Measurements from ENCODE around the gene TIMM10.
"Not testable (repeated sequence)": the region's sequence is repeated elsewhere in the genome, so short reads cannot be mapped to it uniquely, and the experiment has no call there.

The TIMM10 gene

GRCh38 chr11:57544566-57544965 is 14.0 kb upstream of the TIMM10 start:
- no peak overlapping the region for H3K4me3 ChIP-seq (ENCODE audit: low read depth, low read length)
- DNase-seq (ENCODE audit: low read depth): no peak

DNA sequence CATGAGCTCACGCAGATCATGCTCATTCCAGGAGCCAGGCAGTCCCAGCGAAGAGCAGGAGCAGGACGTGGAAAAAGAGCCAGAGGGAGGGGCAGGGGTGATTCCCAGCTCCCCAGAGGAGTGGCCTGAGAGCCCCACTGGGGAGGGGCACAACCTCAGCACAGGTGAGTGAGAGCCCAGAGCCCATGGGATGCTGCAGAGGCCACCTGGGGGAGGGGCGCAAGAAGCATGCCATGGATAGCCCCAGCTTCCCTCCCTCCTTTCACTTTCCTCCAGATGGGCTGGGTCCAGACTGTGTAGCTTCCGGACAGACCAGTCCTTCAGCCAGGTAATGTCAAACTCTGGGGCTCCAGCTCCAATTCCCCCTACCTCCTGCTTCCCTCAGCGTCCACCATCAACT is 13.0 kb upstream of the TIMM10 start:
- no peak overlapping the region for H3K4me3 ChIP-seq (ENCODE audit: low read depth, low read length)

DNA sequence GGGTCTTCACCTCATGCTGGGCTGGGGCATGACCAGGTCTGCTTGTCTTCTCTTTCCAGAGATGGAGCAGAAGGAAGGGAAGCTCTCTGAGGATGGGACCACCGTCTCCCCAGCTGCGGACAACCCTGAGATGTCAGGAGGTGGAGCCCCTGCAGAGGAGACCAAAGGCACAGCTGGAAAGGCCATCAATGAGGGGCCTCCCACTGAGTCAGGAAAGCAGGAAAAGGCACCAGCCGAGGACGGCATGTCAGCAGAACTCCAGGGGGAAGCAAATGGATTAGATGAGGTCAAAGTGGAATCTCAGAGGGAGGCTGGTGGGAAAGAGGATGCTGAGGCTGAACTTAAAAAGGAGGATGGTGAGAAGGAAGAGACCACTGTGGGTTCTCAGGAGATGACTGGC is 12.0 kb upstream of the TIMM10 start:
- no peak overlapping the region for H3K4me3 ChIP-seq (ENCODE audit: low read depth, low read length)
- DNase-seq (ENCODE audit: low read depth): no peak

More for the DNA sequence above, 13.0 kb upstream of the TIMM10 start:
- DNase-seq (ENCODE audit: low read depth): no peak

GRCh38 chr11:57541169-57541568 is 10.6 kb upstream of the TIMM10 start:
- no peak for DNase-seq (ENCODE audit: low read depth)

DNA sequence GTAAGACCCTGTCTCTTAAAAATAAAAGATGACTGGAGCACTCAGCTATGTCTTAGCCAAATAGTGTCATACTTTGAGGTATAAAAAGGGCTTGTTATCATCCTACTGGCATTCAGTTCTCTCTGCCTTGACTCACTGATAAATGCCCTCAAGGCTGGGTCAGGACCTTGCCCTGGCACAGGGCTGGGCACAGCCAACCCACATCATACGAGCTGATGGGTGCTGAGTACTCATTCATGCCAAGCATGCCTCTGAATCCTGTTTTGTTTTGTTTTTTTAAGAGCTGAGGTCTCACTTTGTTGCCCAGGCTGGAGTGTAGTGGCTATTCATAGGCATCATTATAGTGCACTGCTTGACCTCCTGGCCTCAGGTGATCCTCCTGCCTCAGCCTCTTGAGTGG is 8.8 kb upstream of the TIMM10 start:
- no peak for DNase-seq (ENCODE audit: low read depth)

More at GRCh38 chr11:57541169-57541568, 10.6 kb upstream of the TIMM10 start:
- H3K4me3 ChIP-seq (ENCODE audit: low read depth, low read length): no peak overlapping the region

DNA sequence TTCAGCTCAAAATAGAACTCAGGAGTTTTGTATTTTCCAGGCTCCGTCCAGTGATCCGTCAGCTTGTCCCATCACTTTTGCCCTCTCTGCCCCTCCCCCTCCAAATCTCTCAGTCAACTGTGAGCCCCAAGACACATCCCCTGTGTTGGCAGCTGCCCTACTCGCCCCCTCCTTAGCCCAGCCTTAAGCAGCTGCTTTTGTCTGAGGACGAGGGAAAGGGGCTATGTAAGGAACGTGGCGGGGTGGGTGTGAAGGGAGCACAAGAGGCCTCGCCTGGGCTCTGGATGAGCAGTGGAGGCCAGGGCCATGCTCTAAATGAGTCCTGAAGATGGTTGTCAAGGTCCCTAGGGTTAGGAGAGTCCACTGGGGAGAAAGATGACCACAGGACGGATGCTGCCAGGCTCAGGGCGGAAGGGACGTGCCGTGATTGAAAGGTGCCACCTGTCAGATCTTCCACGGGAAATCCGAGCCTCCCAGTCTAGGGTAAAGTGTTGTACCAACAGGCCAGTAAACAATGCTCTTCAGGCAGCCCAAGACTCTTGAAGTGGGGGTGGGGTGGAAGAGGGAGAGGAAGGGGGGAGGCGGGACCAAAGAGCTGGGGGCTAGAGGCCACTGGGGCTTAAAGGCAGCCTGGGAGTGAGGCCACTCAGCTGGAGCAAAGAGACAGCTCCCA is 6.5 kb upstream of the TIMM10 start, which contains the start of gene SMTNL1:
TSS of gene SMTNL1 (plus strand) at position 649 of the 673 bp plus-strand sequence. CDS start 5,048 bp downstream, outside the sequence.
- H3K4me3 ChIP-seq (ENCODE audit: low read depth, low read length): no peak within 1 kb of the TSS
- DNase-seq (ENCODE audit: low read depth): no peak

More for the DNA sequence above, 8.8 kb upstream of the TIMM10 start:
- no peak overlapping the region for H3K4me3 ChIP-seq (ENCODE audit: low read depth, low read length)

DNA sequence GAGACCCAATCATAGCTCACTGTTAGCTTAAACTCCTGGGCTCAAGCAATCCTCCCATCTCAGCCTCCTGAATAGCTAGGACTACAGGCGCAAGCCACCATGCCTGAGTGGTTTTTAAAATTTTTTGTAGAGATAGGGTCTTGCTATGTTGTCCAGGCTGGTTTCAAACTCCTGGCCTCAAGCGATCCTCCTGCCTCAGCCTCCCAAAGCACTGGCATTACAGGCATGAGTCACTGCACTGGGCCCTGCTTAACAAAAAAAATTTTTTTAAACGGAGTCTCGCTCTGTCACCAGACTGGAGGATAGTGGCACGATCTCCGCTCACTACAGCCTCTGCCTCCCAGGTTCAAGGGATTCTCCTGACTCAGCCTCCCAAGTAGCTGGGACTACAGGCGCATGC is 3.9 kb upstream of the TIMM10 start:
- H3K4me3 ChIP-seq (ENCODE audit: low read depth, low read length); DNase-seq (ENCODE audit: low read depth): not testable (repeated sequence)

DNA sequence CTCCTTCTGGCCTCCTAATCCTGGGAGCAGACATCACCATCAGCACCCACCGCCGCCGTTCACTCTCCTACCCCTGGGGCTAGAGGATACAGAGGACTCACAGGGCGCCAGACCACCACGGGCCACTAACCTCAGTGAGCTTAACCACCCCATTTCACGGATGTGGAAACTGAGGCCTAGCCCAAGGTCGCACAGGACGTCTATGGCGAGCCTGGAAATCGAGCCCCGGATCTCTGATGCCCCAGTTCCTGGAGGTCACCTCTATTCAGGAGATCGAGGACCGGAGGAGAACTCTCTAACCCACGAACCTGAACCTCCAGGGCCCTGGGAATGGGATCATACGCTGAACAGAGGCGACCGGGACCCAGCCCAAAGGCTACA is 349 bp downstream of the TIMM10 start:
- no peak for DNase-seq (ENCODE audit: low read depth)
- H3K4me3 ChIP-seq (ENCODE audit: low read depth, low read length): peak overlapping the region; percentile 75

GRCh38 chr11:57529012-57529411 is 1.5 kb downstream of the TIMM10 start:
- H3K4me3 ChIP-seq (ENCODE audit: low read depth, low read length): no peak overlapping the region
- DNase-seq (ENCODE audit: low read depth): no peak

GRCh38 chr11:57527056-57527631 is 3.4 kb downstream of the TIMM10 start:
- DNase-seq (ENCODE audit: low read depth): no peak
- no peak overlapping the region for H3K4me3 ChIP-seq (ENCODE audit: low read depth, low read length)

- H3K4me3 ChIP-seq (ENCODE audit: low read depth, low read length): no peak overlapping the region
- no peak for DNase-seq (ENCODE audit: low read depth)
These were observed 7.1 kb downstream of the TIMM10 start for GRCh38 chr11:57523419-57523818.

GRCh38 chr11:57521116-57521515 is 9.4 kb downstream of the TIMM10 start:
- no peak for DNase-seq (ENCODE audit: low read depth)
- no peak overlapping the region for H3K4me3 ChIP-seq (ENCODE audit: low read depth, low read length)

DNA sequence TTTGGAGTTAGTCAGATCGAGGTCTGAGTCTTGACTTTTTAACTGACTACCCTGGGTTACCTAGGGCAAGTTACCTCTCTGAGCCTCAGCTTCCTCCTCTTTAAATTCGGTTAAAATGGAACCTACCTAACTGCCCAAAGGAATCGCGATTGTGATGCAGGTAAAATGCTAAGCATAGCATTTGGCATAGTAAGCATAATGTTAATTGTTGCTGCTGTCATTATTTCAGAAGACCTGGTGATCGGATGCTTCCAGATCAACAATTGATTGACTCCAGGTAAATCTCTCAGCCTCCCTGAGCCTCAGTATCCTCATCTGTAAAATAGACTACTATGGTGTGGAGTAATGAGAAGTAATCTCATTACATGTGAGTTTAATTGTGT is 14.5 kb downstream of the TIMM10 start:
- no peak for DNase-seq (ENCODE audit: low read depth)
- peak overlapping the region; percentile 90 for H3K4me3 ChIP-seq (ENCODE audit: low read depth, low read length)

GRCh38 chr11:57515332-57516060 is 15.1 kb downstream of the TIMM10 start, which contains the start of gene SLC43A1:
TSS of gene SLC43A1 (minus strand) at chr11:57515702. CDS start at chr11:57514111, 1,591 bp downstream.
- no peak for DNase-seq (ENCODE audit: low read depth)

DNA sequence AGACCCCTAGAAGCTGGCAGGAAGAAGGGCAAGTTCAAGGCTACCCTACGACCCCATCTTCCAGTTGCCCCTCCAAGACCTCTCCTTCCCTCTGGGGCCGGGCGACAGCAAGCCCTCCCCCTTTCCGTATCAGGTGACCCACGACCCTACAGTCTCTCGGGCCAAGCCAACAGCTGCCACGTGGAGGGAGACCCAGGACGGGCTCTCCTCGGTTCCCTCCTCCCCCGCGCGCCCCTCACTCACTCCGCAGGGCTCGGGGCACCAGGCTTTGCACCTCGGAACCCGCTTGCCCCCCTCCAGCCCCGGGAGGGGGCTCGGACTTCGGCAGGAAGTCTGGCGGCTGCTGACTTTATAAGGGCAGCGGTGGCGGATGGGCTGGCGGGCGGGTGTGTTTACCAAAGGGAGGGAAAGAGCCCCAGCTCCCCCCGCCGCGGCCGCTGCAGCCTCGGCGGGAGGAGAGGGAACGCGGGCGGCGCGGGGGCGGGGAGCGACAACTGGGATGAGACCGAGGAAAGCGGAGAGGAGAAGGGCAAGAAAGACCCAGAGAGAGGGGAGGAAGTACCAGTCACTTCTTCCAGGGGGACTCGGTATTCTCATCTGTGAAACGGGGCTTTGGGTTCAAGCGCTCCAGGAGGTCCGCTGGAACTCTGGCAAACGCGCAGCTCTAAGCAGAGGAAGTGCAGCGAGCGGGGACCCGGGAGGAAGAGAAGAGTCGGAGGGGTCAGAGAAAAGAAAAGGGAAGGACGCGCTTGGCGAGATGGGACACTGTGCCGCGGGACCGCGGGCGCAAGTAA is 15.8 kb downstream of the TIMM10 start:
- H3K4me3 ChIP-seq (ENCODE audit: low read depth, low read length): peak overlapping the region; percentile 90
- no peak for DNase-seq (ENCODE audit: low read depth)

More at GRCh38 chr11:57515332-57516060, 15.1 kb downstream of the TIMM10 start, which contains the start of gene SLC43A1:
- peak within 1 kb of the TSS; percentile 90 for H3K4me3 ChIP-seq (ENCODE audit: low read depth, low read length)

- peak overlapping the region; percentile 90 for H3K4me3 ChIP-seq (ENCODE audit: low read depth, low read length)
- DNase-seq (ENCODE audit: low read depth): no peak
These were observed 16.5 kb downstream of the TIMM10 start for GRCh38 chr11:57513911-57514537.

- H3K4me3 ChIP-seq (ENCODE audit: low read depth, low read length): no peak overlapping the region
- DNase-seq (ENCODE audit: low read depth): no peak
These were observed 17.1 kb downstream of the TIMM10 start for GRCh38 chr11:57513452-57513795.

- DNase-seq (ENCODE audit: low read depth): no peak
- H3K4me3 ChIP-seq (ENCODE audit: low read depth, low read length): no peak overlapping the region
These were observed 17.7 kb downstream of the TIMM10 start for GRCh38 chr11:57512646-57513451.

Measured in skeletal muscle cell (primary cell).